HepG2 (cell line): ENCODE measurements around the gene SLC44A4. TPM values are rescaled to one million over a fixed set of nuclear protein-coding genes. Genes with fewer than 3 reads are reported as not detected.

Source experiments
- ARNT2 ChIP-seq: sonication (generic); formaldehyde crosslinking; IDR thresholded peaks from 2 replicates; pipeline ENCODE4 v1.8.0; 2022; ENCODE audit warnings: mild to moderate bottlenecking, low read depth, missing genetic modification reagents, moderate library complexity
- EP300 ChIP-seq, 3 experiments: sonication (generic) in 1 of 3; formaldehyde crosslinking in 1 of 3; IDR thresholded peaks; 2 replicates each; pipeline versions ENCODE4 v1.5.1 to v1.6.1; 2011 to 2020; ENCODE audit warnings: low read depth in 2 of 3, low read length in 2 of 3, borderline replicate concordance in 1 of 3, improper control_type of control experiment in 1 of 3, mild to moderate bottlenecking in 1 of 3, missing genetic modification reagents in 1 of 3, moderate library complexity in 1 of 3
- FOXO1 ChIP-seq: sonication (generic); formaldehyde crosslinking; IDR thresholded peaks from 2 replicates; pipeline ENCODE4 v1.4.0; 2020; ENCODE audit warnings: missing genetic modification reagents
- HMG20B ChIP-seq: conservative IDR thresholded peaks from 2 replicates; pipeline ENCODE4 v1.6.1; 2016; ENCODE audit warnings: missing genetic modification reagents, missing compliant biosample characterization
- HNRNPK ChIP-seq: fragments of 200-400 bp; formaldehyde crosslinking; IDR thresholded peaks from 2 replicates; pipeline ENCODE4 v1.6.1; 2018; ENCODE audit warnings: low read length, low read depth, moderate library complexity, mild to moderate bottlenecking; ENCODE audit not compliant: poor library complexity, severe bottlenecking
- HNRNPLL ChIP-seq: fragments of 200-400 bp; formaldehyde crosslinking; IDR thresholded peaks from 2 replicates; pipeline ENCODE4 v1.6.1; 2017; ENCODE audit warnings: mild to moderate bottlenecking, low read depth, low read length; ENCODE audit not compliant: poor library complexity, severe bottlenecking
- HOXA5 ChIP-seq: sonication (generic); formaldehyde crosslinking; IDR thresholded peaks from 2 replicates; pipeline ENCODE4 v1.4.0; 2020; ENCODE audit warnings: missing genetic modification reagents
- HOXD1 ChIP-seq: sonication (generic); formaldehyde crosslinking; IDR thresholded peaks from 2 replicates; pipeline ENCODE4 v1.5.0; 2020; ENCODE audit warnings: missing genetic modification reagents
- MXI1 ChIP-seq: IDR thresholded peaks from 3 replicates; pipeline ENCODE4 v1.6.1; 2012; ENCODE audit warnings: low read depth, low read length, inconsistent platforms, borderline replicate concordance
- NFKB2 ChIP-seq: sonication (generic); formaldehyde crosslinking; IDR thresholded peaks from 2 replicates; pipeline ENCODE4 v1.4.0; 2020; ENCODE audit warnings: missing genetic modification reagents, borderline replicate concordance
- NFYB ChIP-seq: sonication (generic); formaldehyde crosslinking; IDR thresholded peaks from 2 replicates; pipeline ENCODE4 v1.4.0; 2020; ENCODE audit warnings: missing genetic modification reagents
- RFX3 ChIP-seq: IDR thresholded peaks from 2 replicates; pipeline ENCODE4 v1.6.1; 2016; ENCODE audit warnings: missing biosample characterization, missing genetic modification reagents
- SIN3B ChIP-seq: fragments of 150-350 bp; IDR thresholded peaks from 2 replicates; pipeline ENCODE4 v1.6.1; 2014; ENCODE audit warnings: low read length
- SPEN ChIP-seq: sonication (generic); formaldehyde crosslinking; IDR thresholded peaks from 2 replicates; pipeline ENCODE4 v1.5.1; 2020; ENCODE audit warnings: low read depth, mild to moderate bottlenecking, missing genetic modification reagents
- SRSF1 ChIP-seq: fragments of 200-400 bp; formaldehyde crosslinking; optimal IDR thresholded peaks from 2 replicates; pipeline ENCODE3; 2017; ENCODE audit warnings: mild to moderate bottlenecking, low read depth, low read length, moderate library complexity
- ZBTB20 ChIP-seq: sonication (generic); formaldehyde crosslinking; IDR thresholded peaks from 2 replicates; pipeline ENCODE4 v1.8.1; 2023; ENCODE audit warnings: missing genetic modification reagents, low read depth, mild to moderate bottlenecking, borderline replicate concordance
- ZFP90 ChIP-seq: sonication (generic); formaldehyde crosslinking; IDR thresholded peaks from 2 replicates; pipeline ENCODE4 v1.8.0; 2022; ENCODE audit warnings: missing genetic modification reagents, mild to moderate bottlenecking, inconsistent platforms, borderline replicate concordance
- ZNF12 ChIP-seq: sonication (generic); formaldehyde crosslinking; IDR thresholded peaks from 2 replicates; pipeline ENCODE4 v1.5.0; 2020; ENCODE audit warnings: missing genetic modification reagents
- ZNF33B ChIP-seq: sonication (generic); formaldehyde crosslinking; IDR thresholded peaks from 2 replicates; pipeline ENCODE4 v1.5.1; 2020; ENCODE audit warnings: mild to moderate bottlenecking, missing genetic modification reagents
- ZNF570 ChIP-seq: sonication (generic); formaldehyde crosslinking; IDR thresholded peaks from 2 replicates; pipeline ENCODE4 v1.4.0; 2020; ENCODE audit warnings: mild to moderate bottlenecking, missing genetic modification reagents, borderline replicate concordance
- ZNF576 ChIP-seq: sonication (generic); formaldehyde crosslinking; IDR thresholded peaks from 2 replicates; pipeline ENCODE4 v1.4.0; 2020; ENCODE audit warnings: mild to moderate bottlenecking, missing genetic modification reagents
- ZNF772 ChIP-seq: sonication (generic); formaldehyde crosslinking; IDR thresholded peaks from 2 replicates; pipeline ENCODE4 v1.5.0; 2020; ENCODE audit warnings: mild to moderate bottlenecking, missing genetic modification reagents
- polyA plus RNA-seq, 8 experiments: library from polyadenylated mRNA; depleted of rRNA in 3 of 8; stranded (reverse) in 7 of 8; unstranded in 1 of 8; fragments of >200 nt; fragmentation: Illumina TruSeq in 4 of 8; extraction: Trizol in 4 of 8; gene quantifications; 2 replicates each; pipeline versions ENCODE4 v1.2.1 to v1.2.3, GENCODE V29; 2011 to 2016; ENCODE audit warnings: low read depth in 4 of 8, missing spikeins in 1 of 8, mixed read lengths in 1 of 8; ENCODE audit not compliant: insufficient read depth in 1 of 8
- total RNA-seq, 5 experiments: library from RNA; depleted of rRNA; stranded (reverse); fragments of >200 nt; fragmentation: Illumina TruSeq; extraction: Trizol; gene quantifications; 2 replicates each; pipeline ENCODE4 v1.2.3, GENCODE V29; 2016; ENCODE audit warnings: low read depth in 1 of 5
- TF ChIP-seq, protein P1 (sequence below): sonication (generic); formaldehyde crosslinking; IDR thresholded peaks from 2 replicates; pipeline ENCODE4 v1.5.0; 2020; ENCODE audit warnings: mild to moderate bottlenecking, missing genetic modification reagents, borderline replicate concordance

The SLC44A4 gene
- total and polyA plus RNA-seq, 2 of the 13 experiments (the other 11 are each of a cell fraction or from before 2014, with no cell fraction given) = 3.5 to 5.9 TPM

DNA sequence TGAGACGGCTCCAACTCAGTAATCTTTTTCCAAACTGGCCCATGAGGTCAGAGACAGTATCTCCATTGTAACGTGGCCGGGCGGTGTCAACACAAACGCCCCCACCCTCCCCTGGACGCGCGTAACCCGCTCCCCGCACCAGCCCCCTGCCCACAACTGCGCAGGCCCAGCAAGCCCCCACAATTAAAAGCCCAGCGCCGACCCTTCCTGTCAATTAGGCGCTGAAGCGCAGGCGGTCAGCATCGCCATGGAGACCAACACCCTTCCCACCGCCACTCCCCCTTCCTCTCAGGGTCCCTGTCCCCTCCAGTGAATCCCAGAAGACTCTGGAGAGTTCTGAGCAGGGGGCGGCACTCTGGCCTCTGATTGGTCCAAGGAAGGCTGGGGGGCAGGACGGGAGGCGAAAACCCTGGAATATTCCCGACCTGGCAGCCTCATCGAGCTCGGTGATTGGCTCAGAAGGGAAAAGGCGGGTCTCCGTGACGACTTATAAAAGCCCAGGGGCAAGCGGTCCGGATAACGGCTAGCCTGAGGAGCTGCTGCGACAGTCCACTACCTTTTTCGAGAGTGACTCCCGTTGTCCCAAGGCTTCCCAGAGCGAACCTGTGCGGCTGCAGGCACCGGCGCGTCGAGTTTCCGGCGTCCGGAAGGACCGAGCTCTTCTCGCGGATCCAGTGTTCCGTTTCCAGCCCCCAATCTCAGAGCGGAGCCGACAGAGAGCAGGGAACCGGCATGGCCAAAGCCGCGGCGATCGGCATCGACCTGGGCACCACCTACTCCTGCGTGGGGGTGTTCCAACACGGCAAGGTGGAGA is 63.6 kb downstream of the SLC44A4 start, which contains the start of the genes HSPA1A and HSPA1L (continued):
- peak; percentile 78; the same call in 1 of the 2 replicates for TF ChIP-seq ARNT2 (CRISPR knock-in tag)
- no peak for TF ChIP-seq HNRNPK
- TF ChIP-seq ZBTB20 = 0 out of 2 replicates have a peak, but pooled peaks have one; percentile 19
- peak in 1 of 2 experiments; percentile 63; a peak in 2 of 4 replicates for TF ChIP-seq EP300 (IDR thresholded peaks at IDR 0.05; ENCODE audit: low read depth in 2 of 2, low read length in 2 of 2)
- peak; percentile 18; the same call in 1 of the 2 replicates for TF ChIP-seq EP300 (CRISPR knock-in tag; IDR thresholded peaks at IDR 0.05; ENCODE audit: borderline replicate concordance)
- peak; percentile 28; the same call in 1 of the 2 replicates for TF ChIP-seq NFKB2 (CRISPR knock-in tag)
- TF ChIP-seq RFX3 = peak; percentile 64
- TF ChIP-seq HOXD1 (CRISPR knock-in tag) = peak; percentile 76; the same call in 1 of the 2 replicates
- TF ChIP-seq NFYB (CRISPR knock-in tag) = peak; percentile 84
- peak; percentile 58; the same call in 1 of the 2 replicates for TF ChIP-seq HMG20B (CRISPR knock-in tag)
- 0 out of 2 replicates have a peak, but pooled peaks have one; percentile 77 for TF ChIP-seq ZNF33B (CRISPR knock-in tag)
- no peak for TF ChIP-seq ZFP90 (CRISPR knock-in tag)
- no peak for TF ChIP-seq ZNF570 (CRISPR knock-in tag)
- peak; percentile 11 for TF ChIP-seq HNRNPLL
- TF ChIP-seq ZNF576 (CRISPR knock-in tag) = no peak
- peak; percentile 87; the same call in 1 of the 2 replicates for TF ChIP-seq ZNF772 (CRISPR knock-in tag)
- peak; percentile 66 for TF ChIP-seq SPEN
- peak; percentile 41; the same call in 1 of the 2 replicates for TF ChIP-seq SIN3B
- 0 out of 2 replicates have a peak, but pooled peaks have one; percentile 72 for TF ChIP-seq HOXA5
- TF ChIP-seq SRSF1 = peak; percentile 65
- peak; percentile 34; the same call in 1 of the 2 replicates for TF ChIP-seq ZNF12
- peak; percentile 63; the same call in 2 of the 3 replicates for TF ChIP-seq MXI1
- peak; percentile 42; the same call in 1 of the 2 replicates for TF ChIP-seq FOXO1 (CRISPR knock-in tag)
- TF ChIP-seq, protein P1, sequence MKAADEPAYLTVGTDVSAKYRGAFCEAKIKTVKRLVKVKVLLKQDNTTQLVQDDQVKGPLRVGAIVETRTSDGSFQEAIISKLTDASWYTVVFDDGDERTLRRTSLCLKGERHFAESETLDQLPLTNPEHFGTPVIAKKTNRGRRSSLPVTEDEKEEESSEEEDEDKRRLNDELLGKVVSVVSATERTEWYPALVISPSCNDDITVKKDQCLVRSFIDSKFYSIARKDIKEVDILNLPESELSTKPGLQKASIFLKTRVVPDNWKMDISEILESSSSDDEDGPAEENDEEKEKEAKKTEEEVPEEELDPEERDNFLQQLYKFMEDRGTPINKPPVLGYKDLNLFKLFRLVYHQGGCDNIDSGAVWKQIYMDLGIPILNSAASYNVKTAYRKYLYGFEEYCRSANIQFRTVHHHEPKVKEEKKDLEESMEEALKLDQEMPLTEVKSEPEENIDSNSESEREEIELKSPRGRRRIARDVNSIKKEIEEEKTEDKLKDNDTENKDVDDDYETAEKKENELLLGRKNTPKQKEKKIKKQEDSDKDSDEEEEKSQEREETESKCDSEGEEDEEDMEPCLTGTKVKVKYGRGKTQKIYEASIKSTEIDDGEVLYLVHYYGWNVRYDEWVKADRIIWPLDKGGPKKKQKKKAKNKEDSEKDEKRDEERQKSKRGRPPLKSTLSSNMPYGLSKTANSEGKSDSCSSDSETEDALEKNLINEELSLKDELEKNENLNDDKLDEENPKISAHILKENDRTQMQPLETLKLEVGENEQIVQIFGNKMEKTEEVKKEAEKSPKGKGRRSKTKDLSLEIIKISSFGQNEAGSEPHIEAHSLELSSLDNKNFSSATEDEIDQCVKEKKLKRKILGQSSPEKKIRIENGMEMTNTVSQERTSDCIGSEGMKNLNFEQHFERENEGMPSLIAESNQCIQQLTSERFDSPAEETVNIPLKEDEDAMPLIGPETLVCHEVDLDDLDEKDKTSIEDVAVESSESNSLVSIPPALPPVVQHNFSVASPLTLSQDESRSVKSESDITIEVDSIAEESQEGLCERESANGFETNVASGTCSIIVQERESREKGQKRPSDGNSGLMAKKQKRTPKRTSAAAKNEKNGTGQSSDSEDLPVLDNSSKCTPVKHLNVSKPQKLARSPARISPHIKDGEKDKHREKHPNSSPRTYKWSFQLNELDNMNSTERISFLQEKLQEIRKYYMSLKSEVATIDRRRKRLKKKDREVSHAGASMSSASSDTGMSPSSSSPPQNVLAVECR = peak; percentile 75
